Mononuclear cell (primary cell): ENCODE results near the gene KPNA6. TPM values are rescaled to one million over a fixed set of nuclear protein-coding genes. Genes with fewer than 3 reads are reported as not detected.
"Not testable (repeated sequence)": the region's sequence is repeated elsewhere in the genome, so short reads cannot be mapped to it uniquely, and the experiment has no call there.

Experiments
- H3K27me3 ChIP-seq: 2 replicates; pipeline ENCODE4 v1.6.0; 2011; ENCODE audit warnings: low read length, control low read depth; ENCODE audit not compliant: insufficient read depth
- H3K4me1 ChIP-seq: 2 replicates; pipeline ENCODE4 v1.5.1; 2011; ENCODE audit warnings: mild to moderate bottlenecking, low read length, control low read depth; ENCODE audit not compliant: insufficient read depth
- H3K4me3 ChIP-seq: 2 replicates; pipeline ENCODE4 v1.5.1; 2011; ENCODE audit warnings: mild to moderate bottlenecking, low read length, moderate library complexity
- H3K9me3 ChIP-seq: 2 replicates; pipeline ENCODE4 v1.5.1; 2011; ENCODE audit warnings: low read depth, mild to moderate bottlenecking, control low read depth, low read length
- total RNA-seq: library from RNA; depleted of rRNA; stranded (reverse); fragments of >200 nt; gene quantifications from one replicate; pipeline ENCODE4 v1.2.3, GENCODE V29; 2012

KPNA6 gene
- total RNA-seq, 1 donor, result 46.9 TPM

DNA sequence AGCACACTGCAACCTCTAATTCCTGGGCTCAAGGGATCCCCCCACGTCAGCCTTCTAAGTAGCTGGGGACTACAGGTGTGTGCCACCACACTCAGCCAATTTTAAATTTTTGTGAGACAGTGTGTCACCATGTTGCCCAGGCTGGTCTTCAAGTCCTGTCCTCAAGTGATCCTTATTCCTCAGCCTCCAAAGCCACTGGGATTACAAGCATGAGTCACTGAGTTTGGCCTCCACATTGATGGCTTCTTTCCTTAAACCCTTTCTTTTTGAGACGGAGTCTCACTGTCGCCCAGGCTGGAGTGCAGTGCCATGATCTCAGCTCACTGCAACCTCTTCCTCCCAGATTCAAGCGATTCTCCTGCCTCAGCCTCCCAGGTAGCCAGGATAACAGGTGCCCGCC, 7.6 kb downstream of the KPNA6 start:
- Histone ChIP-seq H3K27me3 (no peaks in the 10 kb centered on the region), H3K9me3 (no peaks in the 10 kb centered on the region), H3K4me1 (peaks cover 34% of the 10 kb centered on the region), H3K4me3 (no peak overlapping the region)

DNA sequence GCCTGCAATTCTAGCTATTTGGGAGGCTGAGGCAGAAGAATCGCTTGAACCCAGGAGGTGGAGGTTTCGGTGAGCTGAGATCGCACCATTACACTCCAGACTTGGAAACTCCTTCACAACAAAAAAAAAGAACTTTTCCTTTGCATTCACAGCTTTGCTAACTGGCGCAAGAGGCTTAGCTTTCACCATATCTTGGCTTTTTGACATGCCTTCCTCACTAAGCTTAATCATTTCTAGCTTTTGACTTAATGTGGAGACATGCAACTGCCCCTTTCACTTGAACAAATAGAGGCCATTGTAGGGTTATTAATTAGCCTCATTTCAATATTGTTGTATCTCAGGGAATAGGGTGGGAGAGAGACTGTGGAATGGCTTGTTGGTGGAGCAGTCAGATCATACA, 8.7 kb downstream of the KPNA6 start:
- Histone ChIP-seq H3K4me3 (no peak overlapping the region), H3K27me3 (no peaks in the 10 kb centered on the region), H3K4me1 (peaks cover 34% of the 10 kb centered on the region), H3K9me3 (no peaks in the 10 kb centered on the region)

DNA sequence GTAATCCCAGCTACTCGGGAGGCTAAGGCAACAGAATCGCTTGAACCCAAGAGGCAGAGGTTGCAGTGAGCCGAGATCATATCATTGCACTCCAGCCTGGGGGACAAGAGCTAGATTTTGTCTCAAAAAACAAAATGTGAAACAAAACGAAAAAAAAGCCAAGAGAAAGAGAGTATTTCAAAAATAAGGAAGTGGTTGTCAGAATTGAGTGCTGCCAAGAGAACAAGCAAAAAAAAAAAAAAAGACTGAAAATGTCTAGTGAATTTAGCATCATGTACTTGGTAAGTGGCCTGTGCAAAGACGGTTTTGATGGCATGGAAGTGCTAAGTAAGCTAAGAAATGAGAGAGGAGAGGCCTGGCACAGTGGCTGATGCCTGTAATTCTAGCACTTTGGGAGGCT, 14.3 kb downstream of the KPNA6 start:
- no peaks in the 10 kb centered on the region for H3K9me3 ChIP-seq
- H3K27me3 ChIP-seq, result no peaks in the 10 kb centered on the region
- H3K4me3 ChIP-seq, result no peak overlapping the region
- peaks cover 44% of the 10 kb centered on the region for H3K4me1 ChIP-seq

DNA sequence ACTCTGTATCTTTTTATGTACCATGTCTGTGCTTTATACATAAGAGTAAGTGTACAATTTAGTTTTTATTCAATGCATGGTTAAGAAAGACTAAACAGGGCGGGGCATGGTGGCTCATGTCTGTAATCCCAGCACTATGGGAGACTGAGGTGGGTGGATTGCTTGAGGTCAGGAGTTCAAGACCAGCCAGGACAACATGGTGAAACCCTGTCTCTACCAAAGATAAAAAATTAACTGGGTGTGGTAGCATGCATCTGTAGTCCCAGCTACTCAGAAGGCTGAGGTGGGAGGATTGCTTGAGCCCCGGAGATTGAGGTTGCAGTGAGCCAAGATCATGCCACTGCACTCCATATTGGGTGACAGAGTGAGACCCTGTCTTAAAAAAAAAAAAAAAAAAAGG, 15.5 kb downstream of the KPNA6 start:
- peaks cover 48% of the 10 kb centered on the region for H3K4me1 ChIP-seq
- not testable (repeated sequence) for H3K4me3 ChIP-seq, H3K27me3 ChIP-seq, H3K9me3 ChIP-seq

DNA sequence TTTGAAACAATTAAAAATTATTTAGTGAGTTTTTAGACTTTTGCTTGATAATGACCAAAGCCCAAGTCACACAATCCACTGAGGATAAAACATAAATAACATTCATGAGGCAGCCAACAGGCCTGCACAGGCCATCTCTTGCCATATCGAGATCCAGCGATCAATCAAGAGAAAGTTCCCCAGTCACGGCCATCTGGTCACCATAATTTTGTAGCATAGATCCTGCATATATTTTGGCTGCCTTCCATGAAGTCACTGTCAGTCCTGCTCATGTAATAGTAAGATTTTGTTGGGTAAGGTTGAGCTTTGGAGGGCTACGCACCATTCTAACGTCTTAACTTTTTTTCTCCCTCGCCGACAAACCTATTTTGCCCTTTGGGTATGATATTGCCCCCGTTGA, 17.5 kb downstream of the KPNA6 start:
- H3K4me1 ChIP-seq, result peaks cover 61% of the 10 kb centered on the region
- H3K4me3 ChIP-seq, result no peak overlapping the region
- H3K27me3 ChIP-seq, result no peaks in the 10 kb centered on the region
- no peaks in the 10 kb centered on the region for H3K9me3 ChIP-seq

DNA sequence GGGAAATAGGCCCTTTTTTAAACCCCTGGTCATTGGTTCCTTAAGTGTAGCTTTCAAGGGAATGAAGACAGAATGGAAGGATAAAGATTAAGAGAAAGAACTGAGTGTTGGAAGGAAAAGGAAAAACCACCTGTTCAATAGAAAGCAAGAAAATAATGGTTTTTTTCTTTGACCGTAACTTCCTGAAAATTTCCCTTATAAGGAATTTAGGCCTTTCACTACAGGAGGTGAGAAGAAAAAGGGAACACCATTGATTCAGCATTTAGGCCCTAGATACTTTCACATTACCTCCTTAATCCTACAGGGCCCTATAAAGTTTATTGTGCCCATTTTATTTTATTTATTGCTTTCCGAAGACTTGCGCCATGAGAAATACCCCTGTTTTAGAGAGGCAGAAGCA, 18.9 kb downstream of the KPNA6 start:
- H3K4me3 ChIP-seq, result no peak overlapping the region
- peaks cover 48% of the 10 kb centered on the region for H3K4me1 ChIP-seq
- no peaks in the 10 kb centered on the region for H3K9me3 ChIP-seq
- H3K27me3 ChIP-seq, result no peaks in the 10 kb centered on the region

DNA sequence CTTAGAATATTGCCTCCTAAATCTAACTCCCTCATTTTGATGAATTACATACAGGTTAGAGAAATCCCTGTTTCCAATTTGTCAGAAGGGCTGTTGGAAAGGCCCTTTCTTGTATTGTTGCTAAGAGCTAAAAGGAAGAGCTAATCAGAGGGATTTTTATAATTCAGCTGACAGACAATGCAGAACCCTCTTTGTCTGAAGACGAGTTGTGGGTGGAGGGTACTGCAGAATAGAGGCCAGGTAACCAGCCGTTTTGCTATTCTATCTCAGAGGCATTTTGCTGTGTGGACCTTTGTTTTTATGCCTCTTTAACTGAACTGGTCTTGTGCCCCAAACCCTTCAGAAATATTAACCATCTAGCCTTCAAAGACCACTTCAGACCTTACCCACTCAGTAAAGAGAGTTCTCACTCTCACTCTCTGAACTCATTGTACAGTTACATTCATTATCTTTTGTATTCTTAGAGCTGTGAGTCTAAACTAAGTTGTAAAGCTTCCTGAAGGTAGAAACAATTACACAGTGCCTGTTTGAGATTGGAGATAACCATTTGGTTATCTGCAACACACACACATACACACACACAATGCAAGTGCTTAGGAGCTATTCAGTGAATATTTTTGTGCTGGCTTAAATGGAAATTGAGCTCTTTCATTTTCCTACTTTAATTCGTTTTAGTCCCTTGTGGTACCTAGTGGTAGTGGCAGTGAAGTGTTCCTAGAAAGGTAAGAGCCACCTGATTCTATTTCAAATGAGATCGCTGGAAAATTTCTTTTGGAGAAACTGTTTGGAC, 19.7 kb downstream of the KPNA6 start:
- Histone ChIP-seq H3K4me1 (peaks cover 40% of the 10 kb centered on the region), H3K27me3 (no peaks in the 10 kb centered on the region), H3K9me3 (no peaks in the 10 kb centered on the region), H3K4me3 (no peak overlapping the region)

DNA sequence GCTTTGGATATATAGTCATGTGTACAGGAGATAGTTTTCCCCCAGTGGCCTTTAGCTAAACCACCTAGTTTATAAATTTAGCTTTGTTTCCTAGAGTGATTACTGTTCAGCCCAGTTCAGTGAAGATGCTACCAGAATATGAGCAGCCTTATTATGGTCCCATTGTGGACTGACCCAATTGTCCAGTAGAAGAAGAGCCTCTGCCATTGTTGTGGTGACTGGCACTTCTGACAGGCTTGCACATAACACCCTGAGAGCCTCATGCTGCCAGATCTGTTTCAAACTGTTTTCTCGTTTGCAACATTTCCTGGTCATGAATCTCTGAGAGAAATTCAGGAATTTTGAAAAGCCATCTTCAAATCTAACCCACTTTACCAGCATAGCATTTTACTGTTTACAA, 20.6 kb downstream of the KPNA6 start:
- H3K4me1 ChIP-seq, result peaks cover 31% of the 10 kb centered on the region
- H3K27me3 ChIP-seq, result no peaks in the 10 kb centered on the region
- no peaks in the 10 kb centered on the region for H3K9me3 ChIP-seq
- no peak overlapping the region for H3K4me3 ChIP-seq

DNA sequence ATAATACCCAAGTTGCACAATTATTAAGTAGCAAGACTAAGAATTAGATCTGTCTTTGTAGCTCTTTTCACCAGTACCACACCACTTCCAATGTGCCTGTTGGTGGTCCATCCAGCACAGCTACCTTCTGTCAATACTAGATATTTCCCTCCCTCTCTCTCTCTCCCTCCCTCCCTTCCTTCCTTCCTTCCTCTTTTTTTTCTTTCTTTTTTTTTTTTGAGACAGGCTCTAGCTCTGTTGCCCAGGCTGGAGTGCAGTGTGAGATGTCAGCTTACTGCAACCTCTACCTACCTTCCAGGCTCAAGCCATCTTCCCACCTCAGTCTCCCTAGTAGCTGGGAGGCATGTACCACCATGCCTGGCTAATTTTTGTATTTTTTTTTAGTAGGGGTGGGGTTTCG, 21.1 kb downstream of the KPNA6 start:
- no peaks in the 10 kb centered on the region for H3K27me3 ChIP-seq
- H3K4me1 ChIP-seq, result peaks cover 29% of the 10 kb centered on the region
- H3K9me3 ChIP-seq, result no peaks in the 10 kb centered on the region
- no peak overlapping the region for H3K4me3 ChIP-seq

DNA sequence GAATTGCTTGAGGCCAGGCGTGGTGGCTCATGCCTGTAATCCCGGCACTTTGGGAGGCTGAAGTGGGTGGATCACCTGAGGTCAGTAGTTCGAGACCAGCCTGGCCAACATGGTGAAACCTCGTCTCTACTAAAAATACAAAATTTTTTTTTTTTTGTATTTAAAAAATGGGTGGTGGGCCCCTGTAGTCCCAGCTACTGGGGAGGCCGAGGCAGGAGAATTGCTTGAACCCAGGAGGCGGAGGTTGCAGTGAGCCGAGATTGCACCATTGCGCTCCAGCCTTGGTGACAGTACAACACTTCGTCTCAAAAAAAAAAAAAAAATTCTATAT, 26.1 kb downstream of the KPNA6 start:
- H3K9me3 ChIP-seq, H3K27me3 ChIP-seq, H3K4me3 ChIP-seq, H3K4me1 ChIP-seq: not testable (repeated sequence)

DNA sequence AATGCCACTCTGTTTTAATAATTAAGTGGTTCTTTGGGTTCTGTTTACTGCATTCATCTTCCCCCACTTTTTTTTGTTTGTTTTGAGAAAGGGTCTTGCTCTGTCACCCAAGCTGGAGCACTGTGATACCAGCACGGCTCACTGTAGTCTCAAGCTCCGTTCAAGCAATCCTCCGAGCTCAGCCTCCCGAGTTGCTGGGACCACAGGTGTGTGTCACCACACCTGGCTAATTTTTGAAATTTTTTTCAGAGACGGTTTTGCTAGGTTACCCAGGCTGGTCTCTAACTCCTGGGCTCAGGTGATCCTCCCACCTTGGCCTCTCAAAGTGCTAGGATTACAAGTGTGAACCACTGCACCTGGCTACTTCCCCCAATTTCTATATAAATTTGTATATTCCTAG, 29.3 kb downstream of the KPNA6 start:
- Histone ChIP-seq H3K9me3 (no peaks in the 10 kb centered on the region), H3K4me3 (no peak overlapping the region), H3K27me3 (no peaks in the 10 kb centered on the region), H3K4me1 (peaks cover 5% of the 10 kb centered on the region)

DNA sequence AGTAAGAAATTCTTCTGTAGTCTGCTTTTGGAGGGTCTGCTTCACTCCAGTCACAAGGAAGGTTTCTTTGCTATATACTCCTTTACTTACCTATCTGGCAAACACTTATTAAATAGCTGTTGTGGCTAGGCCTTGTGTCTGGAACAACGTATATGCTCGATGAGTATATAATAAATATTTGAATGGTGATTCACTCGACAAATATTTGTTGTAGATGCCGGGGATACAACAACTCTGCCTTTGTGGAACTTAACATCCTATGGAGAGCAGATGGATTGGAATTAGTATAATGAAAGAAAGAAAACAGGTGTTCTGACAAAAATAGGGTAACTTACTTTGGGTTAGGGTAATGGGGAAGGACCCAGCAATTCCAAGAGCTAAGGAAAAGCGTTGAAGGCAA, 31.1 kb downstream of the KPNA6 start:
- H3K4me3 ChIP-seq, result no peak overlapping the region
- H3K9me3 ChIP-seq, result no peaks in the 10 kb centered on the region
- H3K27me3 ChIP-seq, result no peaks in the 10 kb centered on the region
- peaks cover 5% of the 10 kb centered on the region for H3K4me1 ChIP-seq

DNA sequence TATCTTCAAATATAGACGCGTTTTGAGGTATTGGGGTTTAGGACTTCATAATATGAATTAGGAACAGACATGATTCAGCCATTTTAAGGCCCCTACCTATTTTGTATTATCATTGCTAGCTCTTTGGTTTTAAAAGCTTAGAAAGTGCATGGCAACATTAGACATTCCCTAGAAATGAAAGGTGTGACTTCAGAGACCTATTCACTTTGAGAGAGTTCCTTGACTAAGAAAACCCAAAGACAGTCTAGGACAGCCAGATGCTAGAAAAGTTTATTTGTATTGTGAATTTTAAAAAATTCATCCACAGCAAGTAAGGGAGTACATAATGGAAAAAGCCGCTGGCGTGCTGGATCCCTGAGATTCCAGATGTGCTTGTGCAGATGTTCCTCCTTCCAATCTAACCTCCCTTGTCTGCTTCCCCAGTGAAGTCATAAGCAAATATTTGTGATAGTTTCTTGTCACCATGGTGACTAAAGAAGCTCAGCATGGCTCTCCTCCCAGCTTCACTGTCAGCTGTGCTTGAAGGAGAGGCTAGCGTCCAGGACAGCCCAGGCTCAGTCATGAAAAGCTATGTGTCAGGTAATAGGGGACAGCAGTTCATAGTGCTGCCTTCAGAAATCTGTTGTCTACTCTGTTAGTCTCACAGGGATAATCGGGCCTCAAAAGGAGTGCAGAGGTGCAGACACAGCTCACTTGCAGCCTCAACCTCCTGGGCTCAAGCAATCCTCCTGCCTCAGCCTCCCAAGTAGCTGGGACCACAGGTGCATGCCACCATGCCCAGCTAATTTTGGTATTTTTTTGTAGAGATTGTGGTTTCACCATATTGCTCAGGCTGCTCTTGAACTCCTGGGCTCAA, 34.8 kb downstream of the KPNA6 start:
- Histone ChIP-seq H3K4me3 (no peak overlapping the region), H3K9me3 (no peaks in the 10 kb centered on the region), H3K27me3 (no peaks in the 10 kb centered on the region), H3K4me1 (peaks cover 5% of the 10 kb centered on the region)

DNA sequence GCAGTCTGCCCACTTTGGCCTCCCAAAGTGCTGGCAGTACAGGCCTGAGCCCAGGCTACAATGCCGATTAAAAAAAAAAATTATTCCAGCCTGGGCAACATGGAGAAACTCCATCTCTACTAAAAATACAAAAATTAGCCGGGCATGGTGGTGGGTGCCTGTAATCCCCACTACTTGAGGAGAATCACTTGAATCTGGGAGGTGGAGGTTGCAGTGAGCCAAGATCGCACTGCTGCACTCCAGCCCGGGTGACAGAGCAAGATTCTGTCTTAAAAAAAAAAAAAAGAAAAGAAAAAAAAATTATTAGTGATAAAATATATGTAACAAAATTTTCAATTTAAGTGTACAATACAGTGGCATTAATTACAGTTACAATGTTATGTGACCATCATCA, 35.4 kb downstream of the KPNA6 start:
- H3K4me1 ChIP-seq, H3K27me3 ChIP-seq, H3K9me3 ChIP-seq, H3K4me3 ChIP-seq: not testable (repeated sequence)

DNA sequence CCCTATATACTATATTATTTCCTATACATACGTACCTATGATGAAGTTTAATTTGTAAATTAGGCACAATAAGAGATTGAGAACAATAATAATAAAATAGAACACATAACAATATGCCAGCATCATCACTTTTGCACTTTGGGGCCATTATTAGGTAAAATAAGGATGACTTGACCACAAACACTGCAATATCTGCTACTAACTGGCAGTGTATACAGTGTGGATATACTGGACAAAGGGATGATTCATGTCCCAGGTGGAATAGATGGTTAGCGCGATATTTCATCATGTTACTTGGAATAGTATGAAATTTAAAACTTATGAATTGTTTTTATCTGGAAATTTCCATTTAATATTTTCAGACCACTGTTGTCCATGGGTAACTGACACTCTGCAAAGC, 36.2 kb downstream of the KPNA6 start:
- Histone ChIP-seq H3K4me1 (peaks cover 5% of the 10 kb centered on the region), H3K9me3 (no peaks in the 10 kb centered on the region), H3K27me3 (no peaks in the 10 kb centered on the region), H3K4me3 (no peak overlapping the region)

DNA sequence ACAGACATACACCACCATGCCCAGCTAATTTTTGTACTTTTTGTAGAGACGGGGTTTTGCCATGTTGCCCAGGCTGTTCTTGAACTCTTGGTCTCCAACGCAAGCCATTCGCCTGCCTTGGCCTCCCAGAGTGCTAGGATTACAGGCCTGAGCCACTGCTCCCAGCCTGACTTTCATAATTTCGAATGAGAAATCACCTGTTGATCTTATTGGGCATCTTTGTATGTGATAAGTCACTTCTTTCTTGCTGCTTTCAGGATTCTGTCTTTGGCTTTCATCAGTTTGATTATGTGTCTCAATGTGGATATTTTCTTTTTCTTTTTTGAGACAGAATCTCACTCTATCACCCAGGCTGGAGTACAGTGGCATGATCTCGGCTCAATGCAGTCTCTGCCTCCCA, 39.9 kb downstream of the KPNA6 start:
- not testable (repeated sequence) for H3K9me3 ChIP-seq, H3K4me3 ChIP-seq, H3K4me1 ChIP-seq, H3K27me3 ChIP-seq
